Suprapubic skin (tissue), 3 donors: Measurements from ENCODE around the gene FLVCR2.

ENCODE experiments used
- CTCF ChIP-seq, 2 donors: fragments of 200-600 bp in 1 of 2; fragments of 450-650 bp in 1 of 2; sonication (generic) in 1 of 2; IDR thresholded peaks; one replicate each; pipeline ENCODE4 v1.5.1; 2016 to 2019; ENCODE audit warnings: antibody characterized with exemption in 2 of 2, mild to moderate bottlenecking in 1 of 2, moderate library complexity in 1 of 2
- POLR2A ChIP-seq, 2 donors: fragments of 450-650 bp; IDR thresholded peaks; one replicate each; pipeline ENCODE4 v1.6.1; 2017; ENCODE audit warnings: antibody characterized with exemption in 2 of 2, mild to moderate bottlenecking in 2 of 2, moderate library complexity in 2 of 2

GRCh38 chr14:75607044-75607443 is 28.6 kb downstream of the FLVCR2 start:
- TF ChIP-seq CTCF (IDR thresholded peaks at IDR 0.05) (no peak), POLR2A (IDR thresholded peaks at IDR 0.05) (no peak)
